Activated T-cell treated with anti-CD3 and anti-CD28 coated beads for 48 hours (primary cell): ENCODE measurements around the gene EIF4H.
"Not testable (repeated sequence)": the region's sequence is repeated elsewhere in the genome, so short reads cannot be mapped to it uniquely, and the experiment has no call there.

ENCODE experiments used
- DNase-seq: peaks from one replicate; pipeline ENCODE4 v3.0.0-alpha.2; 2020; ENCODE audit warnings: low read depth

EIF4H gene

DNA sequence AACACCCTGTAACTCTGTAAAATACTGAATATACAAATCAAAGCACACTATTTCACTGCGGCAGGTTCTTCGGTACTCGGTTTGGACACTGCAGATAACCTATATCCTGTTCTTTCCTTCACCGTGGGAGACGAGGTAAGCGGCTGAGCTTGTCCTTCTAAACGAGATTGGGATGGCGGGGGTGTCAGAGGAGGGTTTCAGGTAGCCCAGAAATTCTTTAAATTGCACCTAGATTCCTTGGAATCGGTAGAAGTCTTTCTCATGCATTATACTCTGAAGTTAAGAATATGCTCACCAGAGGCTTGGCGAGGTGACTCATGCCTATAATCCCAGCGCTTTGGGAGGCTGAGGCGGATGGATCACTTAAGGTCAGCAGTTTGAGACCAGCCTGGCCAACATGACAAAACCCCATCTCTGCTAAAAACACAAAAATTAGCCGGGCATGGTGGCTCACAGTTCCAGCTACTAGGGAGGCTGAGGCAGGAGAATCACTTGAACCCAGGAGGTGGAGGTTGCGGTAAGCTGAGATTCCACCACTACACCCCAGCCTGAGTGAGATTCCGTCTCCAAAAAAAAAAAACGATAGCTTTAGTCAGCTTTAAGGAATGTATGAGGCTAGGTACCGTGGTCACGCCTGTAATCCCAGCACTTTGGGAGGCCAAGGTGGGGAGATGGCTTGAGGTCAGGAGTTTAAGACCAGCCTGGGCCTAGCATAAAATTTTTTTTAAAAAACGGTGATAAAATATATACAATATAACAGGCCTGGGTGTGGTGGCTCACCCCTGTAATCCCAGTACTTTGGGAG is 25.6 kb downstream of the EIF4H start:
- no peak for DNase-seq

DNA sequence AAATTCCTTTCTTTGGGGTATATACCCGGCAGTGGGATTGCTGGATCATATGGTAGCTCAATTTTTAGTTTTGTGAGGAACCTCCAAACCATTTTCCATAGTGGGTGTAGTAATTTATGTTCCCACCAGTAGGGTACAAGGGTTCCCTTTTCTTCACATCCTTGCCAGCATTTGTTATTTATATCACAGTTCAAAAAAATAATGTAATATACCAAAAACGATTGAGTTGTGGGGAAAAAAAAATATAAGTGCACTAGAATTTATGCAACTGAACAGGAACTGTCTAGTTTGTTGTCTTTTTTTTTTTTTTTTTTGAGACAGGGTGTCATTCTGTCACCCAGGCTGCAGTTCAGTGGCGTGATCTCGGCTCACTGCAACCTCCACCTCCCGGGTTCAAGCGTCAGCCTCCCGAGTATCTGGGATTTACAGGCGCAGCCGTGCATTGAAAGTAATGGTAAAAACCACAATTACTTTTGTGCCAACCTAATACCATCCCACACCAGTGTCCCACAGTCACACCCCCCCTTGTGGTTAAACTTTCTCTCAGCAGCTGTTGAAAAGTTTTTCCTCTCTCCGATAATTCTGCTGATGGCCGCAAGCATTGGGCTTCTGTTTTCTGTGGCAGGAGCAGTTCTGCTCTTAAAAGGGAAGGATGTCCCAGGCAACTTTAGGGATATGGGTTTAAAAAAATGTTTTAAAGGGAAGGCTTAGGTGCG is 28.8 kb downstream of the EIF4H start:
- no peak for DNase-seq

GRCh38 chr7:74203956-74204618 is 29.9 kb downstream of the EIF4H start:
- DNase-seq: no peak

DNA sequence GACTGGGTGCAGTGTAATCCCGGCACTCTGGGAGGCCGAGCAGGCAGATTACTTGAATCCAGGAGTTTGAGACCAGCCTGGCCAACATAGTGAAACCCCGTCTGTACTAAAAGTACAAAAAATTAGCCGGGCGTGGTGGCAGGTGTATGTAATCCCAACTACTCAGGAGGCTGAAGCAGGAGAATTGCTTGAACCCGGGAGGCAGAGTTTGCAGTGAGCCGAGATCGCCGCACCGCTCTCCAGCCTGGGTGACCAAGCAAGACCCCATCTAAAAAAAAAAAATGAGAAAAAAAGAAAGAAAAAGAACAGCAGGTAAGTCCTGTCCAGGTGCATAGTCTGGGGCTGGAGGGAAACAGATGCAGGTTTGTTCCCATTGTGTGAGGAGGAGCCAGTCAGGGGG is 31.9 kb downstream of the EIF4H start:
- not testable (repeated sequence) for DNase-seq

- DNase-seq: peak; percentile 76
These were observed 32.5 kb downstream of the EIF4H start for GRCh38 chr7:74206589-74207120.

DNA sequence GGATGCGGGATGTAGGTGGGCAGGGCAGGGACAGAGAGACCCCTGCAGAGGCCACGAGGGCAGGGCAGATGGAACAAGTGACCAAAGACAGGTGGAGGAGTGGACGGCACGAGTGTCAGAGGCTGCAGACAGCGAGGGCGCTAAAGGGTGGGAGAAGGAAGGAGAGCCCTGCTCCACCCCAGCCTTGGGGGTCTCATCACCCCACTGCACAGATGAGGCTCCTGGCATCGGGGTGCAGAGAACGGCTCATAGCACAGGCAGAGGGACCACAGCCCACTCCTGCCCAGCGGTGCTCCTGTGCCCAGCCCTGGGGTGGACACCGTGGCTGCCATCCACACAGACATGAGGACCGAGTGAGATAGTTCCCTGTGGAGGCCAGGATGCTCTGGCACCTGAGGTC is 33.4 kb downstream of the EIF4H start:
- DNase-seq: no peak

DNA sequence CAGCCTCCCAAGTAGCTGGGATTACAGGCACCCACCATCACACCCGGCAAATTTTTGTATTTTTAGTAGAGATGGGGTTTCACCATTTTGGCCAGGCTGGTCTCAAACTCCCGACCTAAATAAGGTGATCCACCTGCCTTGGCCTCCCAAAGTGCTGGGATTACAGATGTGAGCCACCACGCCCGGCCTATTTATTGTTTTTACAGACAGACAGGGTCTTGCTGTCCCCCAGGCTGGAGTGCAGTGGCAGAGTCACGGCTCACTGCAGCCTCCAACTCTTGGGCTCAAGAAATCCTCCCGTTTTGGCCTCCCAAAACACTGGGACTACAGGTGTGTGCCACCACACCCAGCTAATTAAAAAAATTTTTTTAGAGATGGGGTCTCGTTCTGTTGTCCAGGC is 34.1 kb downstream of the EIF4H start:
- DNase-seq: not testable (repeated sequence)

GRCh38 chr7:74212661-74213060 is 38.5 kb downstream of the EIF4H start:
- DNase-seq: no peak

- no peak for DNase-seq
These were observed 40.9 kb downstream of the EIF4H start for GRCh38 chr7:74214816-74215630.

GRCh38 chr7:74215921-74216320 is 41.8 kb downstream of the EIF4H start:
- no peak for DNase-seq

DNA sequence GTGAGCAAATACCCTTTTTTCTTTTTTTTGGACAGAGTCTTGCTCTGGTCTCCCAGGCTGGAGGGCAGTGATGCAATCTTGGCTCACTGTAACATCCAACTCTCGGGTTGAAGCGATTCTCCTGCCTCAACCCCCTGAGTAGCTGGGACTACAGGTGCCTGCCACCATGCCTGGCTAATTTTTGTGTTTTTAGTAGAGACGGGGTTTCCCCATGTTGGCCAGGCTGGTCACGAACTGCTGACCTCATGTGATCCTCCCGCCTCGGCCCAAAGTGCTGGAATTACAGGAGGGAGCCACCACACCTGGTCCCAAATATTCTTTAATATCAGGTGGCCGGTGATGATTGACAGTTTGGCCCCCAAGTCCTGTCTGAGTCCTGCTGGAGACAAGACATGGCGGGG is 42.2 kb downstream of the EIF4H start:
- DNase-seq: no peak

DNA sequence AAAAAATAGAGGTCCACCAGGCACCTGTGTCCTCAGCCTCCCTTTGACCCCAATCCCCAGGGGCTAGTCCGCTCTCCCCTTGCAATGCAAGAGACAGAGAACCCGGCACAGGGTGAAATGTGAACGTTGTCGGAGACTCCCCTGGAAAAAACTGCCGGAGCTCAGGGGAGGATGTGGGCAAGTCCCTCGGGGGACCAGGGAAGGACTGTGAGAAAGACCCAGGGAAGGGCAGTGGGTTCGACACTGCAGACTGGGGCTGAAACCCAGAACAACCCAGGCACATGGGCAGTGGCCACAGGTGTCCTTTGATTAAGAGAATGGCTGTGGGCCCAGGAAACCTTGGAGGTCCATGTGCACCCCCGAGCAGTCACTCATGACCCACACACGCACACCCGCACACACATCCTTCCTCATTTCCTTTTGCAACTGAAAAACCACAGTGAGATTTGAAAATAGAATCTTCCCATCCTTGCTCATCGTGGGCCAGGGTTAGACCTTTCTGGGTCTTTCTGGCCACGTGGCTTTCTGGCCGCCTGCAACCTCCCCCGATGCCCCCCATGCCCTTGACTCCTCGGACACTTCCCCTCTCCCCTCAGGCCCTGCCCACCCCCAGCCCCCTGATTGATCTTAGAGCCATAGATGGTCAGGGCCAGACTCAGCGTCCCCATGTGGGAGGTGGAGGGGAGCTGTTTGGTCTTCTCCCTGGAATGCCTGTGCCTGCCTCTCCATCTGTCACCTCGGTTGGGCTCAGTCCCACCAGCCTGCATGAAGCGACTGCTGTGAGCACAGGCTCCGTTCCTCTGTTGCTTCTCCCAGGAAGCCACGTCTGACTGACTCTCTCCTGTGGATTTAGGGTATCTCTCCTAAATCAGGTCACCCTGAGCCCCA is 43.5 kb downstream of the EIF4H start:
- no peak for DNase-seq

DNA sequence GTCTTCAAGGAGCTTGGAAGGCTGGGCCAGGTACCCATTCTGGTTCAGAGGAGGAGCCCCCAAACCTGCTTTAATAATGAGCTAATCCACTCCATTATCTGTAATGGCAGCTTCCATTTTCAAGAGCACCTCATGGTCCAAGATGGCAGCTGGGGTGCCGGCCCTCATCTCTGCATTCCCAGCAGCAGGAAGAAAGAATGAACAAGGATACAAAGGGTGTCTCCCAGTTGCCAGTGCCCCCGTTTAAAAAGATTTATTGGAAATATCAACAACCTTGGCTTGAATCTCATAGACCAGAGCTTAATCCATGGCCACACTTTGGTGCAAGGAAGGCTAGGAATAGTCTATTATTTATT is 44.2 kb downstream of the EIF4H start:
- no peak for DNase-seq

DNA sequence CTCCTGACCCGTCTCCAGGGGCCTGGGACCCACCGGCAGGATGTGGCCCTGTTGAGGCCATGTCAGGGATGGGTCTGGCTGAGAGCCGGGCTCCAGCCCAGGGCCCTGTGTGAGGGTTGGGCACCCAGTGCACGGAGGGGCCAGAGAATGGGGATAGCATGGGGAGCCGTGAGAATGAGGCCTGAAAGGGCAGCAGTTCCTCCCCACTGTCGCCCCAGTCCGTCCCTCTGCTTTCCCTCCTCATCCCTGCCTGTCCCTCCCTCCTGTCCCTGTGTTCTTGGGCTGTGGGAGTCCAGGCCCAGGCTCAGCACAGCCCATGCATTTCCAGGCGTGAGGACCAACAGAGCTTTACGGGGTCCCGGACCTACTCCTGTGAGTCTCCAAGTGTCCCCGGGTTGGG is 45.3 kb downstream of the EIF4H start:
- DNase-seq: no peak

- DNase-seq: no peak
These were observed 46.1 kb downstream of the EIF4H start for GRCh38 chr7:74220229-74220628.

- no peak for DNase-seq
These were observed 47.6 kb downstream of the EIF4H start for GRCh38 chr7:74221713-74222112.

- no peak for DNase-seq
These were observed 48.9 kb downstream of the EIF4H start for GRCh38 chr7:74222851-74223710.

- DNase-seq: no peak
These were observed 49.8 kb downstream of the EIF4H start for GRCh38 chr7:74223711-74224510.

DNA sequence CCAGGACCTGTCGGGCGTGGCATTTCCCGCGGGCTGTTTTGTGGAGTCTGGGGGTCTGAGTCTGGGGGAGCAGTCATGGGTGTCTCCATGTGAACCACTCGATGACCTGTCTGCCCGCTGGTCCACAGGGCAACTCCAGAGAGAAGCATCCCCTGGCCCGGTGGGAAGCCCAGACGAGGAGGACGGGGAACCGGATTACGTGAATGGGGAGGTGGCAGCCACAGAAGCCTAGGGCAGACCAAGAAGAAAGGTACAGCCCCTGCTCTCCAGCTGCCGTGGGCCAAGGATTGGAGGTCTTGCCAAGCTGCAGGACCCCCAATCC is 50.3 kb downstream of the EIF4H start:
- no peak for DNase-seq
